PC-9 (cell line): ENCODE results near the gene PIK3R6.

Source experiments
- CTCF ChIP-seq: fragments of 200-600 bp; sonication (generic); conservative IDR thresholded peaks from 2 replicates; pipeline ENCODE4 v1.6.1; 2017; ENCODE audit warnings: mixed run types, antibody characterized with exemption, mild to moderate bottlenecking, moderate library complexity
- EZH2 ChIP-seq: fragments of 200-600 bp; sonication (generic); IDR thresholded peaks from 2 replicates; pipeline ENCODE4 v1.8.0; 2017; ENCODE audit warnings: antibody characterized with exemption, low read depth

- TF ChIP-seq CTCF = no peak
- TF ChIP-seq EZH2 = no peak
Observed at GRCh38 chr17:8822401-8823035, 45.0 kb downstream of the PIK3R6 start.
